Esophagus muscularis mucosa (tissue), 4 donors: ENCODE data around the gene VCPKMT.

Experiments used
- EP300 ChIP-seq: sonication (generic); formaldehyde crosslinking; IDR thresholded peaks from one replicate; pipeline ENCODE4 v1.6.1; 2017; ENCODE audit warnings: antibody characterized with exemption
- POLR2A ChIP-seq: fragments of 450-650 bp; IDR thresholded peaks from one replicate; pipeline ENCODE4 v1.6.1; 2017; ENCODE audit warnings: antibody characterized with exemption, moderate library complexity, mild to moderate bottlenecking, low read depth
- POLR2AphosphoS5 ChIP-seq, 2 donors: sonication (generic); formaldehyde crosslinking; IDR thresholded peaks; one replicate each; pipeline ENCODE4 v1.6.1; 2017; ENCODE audit warnings: antibody characterized with exemption in 2 of 2
- TF ChIP-seq, protein P1 (sequence below), 3 experiments: fragments of 200-600 bp in 2 of 3; fragments of 450-650 bp in 1 of 3; sonication (generic) in 2 of 3; IDR thresholded peaks; one replicate each; pipeline ENCODE4 v1.5.1; 2017 to 2019; ENCODE audit warnings: antibody characterized with exemption in 3 of 3, mild to moderate bottlenecking in 2 of 3, moderate library complexity in 1 of 3

DNA sequence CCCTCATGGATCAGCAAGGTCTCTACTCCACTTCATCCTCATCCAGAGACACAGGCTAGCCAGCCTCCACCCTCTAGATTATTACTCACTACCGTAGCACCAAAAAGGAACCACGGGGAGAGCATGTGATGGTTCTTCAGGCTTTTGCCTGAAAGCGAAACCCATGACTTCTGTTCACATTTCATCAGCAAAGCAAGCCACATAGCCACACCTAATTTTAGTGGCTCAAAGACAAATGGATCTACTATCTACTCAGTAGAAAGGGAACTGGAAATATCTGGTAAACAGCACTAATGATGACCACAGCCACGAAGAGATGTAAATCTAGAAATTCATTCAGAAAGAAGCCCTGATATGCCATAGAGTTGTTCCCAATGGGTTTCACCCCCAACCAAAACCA is 51.4 kb downstream of the VCPKMT start:
- TF ChIP-seq, protein P1, sequence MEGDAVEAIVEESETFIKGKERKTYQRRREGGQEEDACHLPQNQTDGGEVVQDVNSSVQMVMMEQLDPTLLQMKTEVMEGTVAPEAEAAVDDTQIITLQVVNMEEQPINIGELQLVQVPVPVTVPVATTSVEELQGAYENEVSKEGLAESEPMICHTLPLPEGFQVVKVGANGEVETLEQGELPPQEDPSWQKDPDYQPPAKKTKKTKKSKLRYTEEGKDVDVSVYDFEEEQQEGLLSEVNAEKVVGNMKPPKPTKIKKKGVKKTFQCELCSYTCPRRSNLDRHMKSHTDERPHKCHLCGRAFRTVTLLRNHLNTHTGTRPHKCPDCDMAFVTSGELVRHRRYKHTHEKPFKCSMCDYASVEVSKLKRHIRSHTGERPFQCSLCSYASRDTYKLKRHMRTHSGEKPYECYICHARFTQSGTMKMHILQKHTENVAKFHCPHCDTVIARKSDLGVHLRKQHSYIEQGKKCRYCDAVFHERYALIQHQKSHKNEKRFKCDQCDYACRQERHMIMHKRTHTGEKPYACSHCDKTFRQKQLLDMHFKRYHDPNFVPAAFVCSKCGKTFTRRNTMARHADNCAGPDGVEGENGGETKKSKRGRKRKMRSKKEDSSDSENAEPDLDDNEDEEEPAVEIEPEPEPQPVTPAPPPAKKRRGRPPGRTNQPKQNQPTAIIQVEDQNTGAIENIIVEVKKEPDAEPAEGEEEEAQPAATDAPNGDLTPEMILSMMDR (IDR thresholded peaks at IDR 0.05), result no peak
- no peak for TF ChIP-seq POLR2A
- TF ChIP-seq POLR2AphosphoS5 (IDR thresholded peaks at IDR 0.05), result peak in 1 of 2 donors; percentile 56
- no peak for TF ChIP-seq EP300
